Mammary epithelial cell (primary cell): ENCODE measurements around the gene FBXO24.

Source experiments
- EZH2 ChIP-seq: IDR thresholded peaks from 2 replicates; pipeline ENCODE4 v1.6.1; 2012; ENCODE audit warnings: low read length, inconsistent platforms, borderline replicate concordance
- TF ChIP-seq, protein P1 (sequence below), 2 donors: IDR thresholded peaks in 1 of 2; conservative IDR thresholded peaks in 1 of 2; 2 replicates each; pipeline ENCODE4 v1.5.1; 2011 to 2012; ENCODE audit warnings: inconsistent platforms in 2 of 2, low read length in 2 of 2, mild to moderate bottlenecking in 2 of 2, control low read depth in 1 of 2, low read depth in 1 of 2; ENCODE audit not compliant: insufficient read depth in 1 of 2; ENCODE audit errors: extremely low read depth in 1 of 2

DNA sequence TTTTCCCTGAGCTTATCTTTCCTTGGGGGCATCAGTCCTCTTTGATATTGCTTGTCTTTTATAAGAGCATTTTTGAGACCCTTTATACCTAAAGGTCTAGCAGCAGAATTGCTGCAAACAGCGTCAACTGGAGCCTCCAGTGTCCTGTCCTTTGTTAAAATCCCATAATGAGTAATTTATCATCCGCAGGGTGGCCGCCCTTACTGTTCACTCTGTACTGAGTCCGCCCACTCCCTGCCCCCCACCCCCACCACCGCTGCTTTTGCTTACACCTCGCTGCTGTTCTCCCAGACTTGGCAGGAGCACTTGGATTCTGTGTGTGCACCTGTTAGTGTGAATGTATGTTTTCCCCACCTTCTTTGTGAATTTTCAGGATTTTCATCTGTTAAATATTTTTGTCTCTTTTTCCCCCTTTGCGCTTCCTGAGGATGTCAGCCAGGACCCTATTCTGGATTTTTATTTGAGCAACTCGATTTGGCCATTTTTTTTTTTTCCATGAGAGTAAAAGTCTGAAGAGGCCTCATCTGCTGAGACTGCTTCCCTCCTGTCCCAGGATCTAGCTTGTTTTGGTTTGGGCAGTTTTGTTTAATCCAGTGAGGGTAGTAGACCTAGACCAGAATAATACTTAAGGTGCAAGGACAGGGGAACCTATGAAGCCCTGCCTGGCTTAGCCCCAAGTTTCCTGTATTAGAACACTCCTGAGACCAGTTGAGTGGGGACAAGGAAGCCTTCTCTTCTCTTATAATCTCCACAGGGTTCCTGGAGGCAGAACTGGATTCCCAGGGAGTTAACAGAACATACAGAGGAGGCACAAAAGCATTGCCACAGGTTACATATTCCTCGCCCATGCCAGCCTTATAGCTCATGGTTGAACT is 39.0 kb upstream of the FBXO24 start:
- TF ChIP-seq, protein P1, sequence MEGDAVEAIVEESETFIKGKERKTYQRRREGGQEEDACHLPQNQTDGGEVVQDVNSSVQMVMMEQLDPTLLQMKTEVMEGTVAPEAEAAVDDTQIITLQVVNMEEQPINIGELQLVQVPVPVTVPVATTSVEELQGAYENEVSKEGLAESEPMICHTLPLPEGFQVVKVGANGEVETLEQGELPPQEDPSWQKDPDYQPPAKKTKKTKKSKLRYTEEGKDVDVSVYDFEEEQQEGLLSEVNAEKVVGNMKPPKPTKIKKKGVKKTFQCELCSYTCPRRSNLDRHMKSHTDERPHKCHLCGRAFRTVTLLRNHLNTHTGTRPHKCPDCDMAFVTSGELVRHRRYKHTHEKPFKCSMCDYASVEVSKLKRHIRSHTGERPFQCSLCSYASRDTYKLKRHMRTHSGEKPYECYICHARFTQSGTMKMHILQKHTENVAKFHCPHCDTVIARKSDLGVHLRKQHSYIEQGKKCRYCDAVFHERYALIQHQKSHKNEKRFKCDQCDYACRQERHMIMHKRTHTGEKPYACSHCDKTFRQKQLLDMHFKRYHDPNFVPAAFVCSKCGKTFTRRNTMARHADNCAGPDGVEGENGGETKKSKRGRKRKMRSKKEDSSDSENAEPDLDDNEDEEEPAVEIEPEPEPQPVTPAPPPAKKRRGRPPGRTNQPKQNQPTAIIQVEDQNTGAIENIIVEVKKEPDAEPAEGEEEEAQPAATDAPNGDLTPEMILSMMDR (conservative IDR thresholded peaks at IDR 0.05 in 1 of 2, IDR thresholded peaks at IDR 0.05 in 1 of 2; ENCODE audit: extremely low read depth in 1 of 2, insufficient read depth in 1 of 2, low read depth in 1 of 2, low read length in 2 of 2) = no peak
- no peak for TF ChIP-seq EZH2
